ENCODE measurements around the gene APOC4. TPM values are rescaled to one million over a fixed set of nuclear protein-coding genes. Genes with fewer than 3 reads are reported as not detected.
"Not testable (repeated sequence)": the region's sequence is repeated elsewhere in the genome, so short reads cannot be mapped to it uniquely, and the experiment has no call there.

Gene APOC4
- total RNA-seq, 2 experiments from 2014 or later: not detected

- POLR2A ChIA-PET: interaction anchor here (0.5 kb wide), 2 partner anchors 263 to 311 kb away, joined by 3 read pairs; partner anchors contain the start of gene PVR
- CTCF ChIA-PET: interaction anchor here (0.6 to 0.9 kb wide), 2 partner anchors 44 to 64 kb away, joined by 3 read pairs; partner anchors contain the start of gene TOMM40
These were observed 12.8 kb downstream of the APOC4 start, which contains the start of gene CLPTM1 for GRCh38 chr19:44954649-44955504. TSS of gene CLPTM1 (plus strand) at chr19:44955380. CDS start at chr19:44955396, 16 bp downstream.

- ChIA-PET CTCF (interaction anchor here (0.6 to 1.1 kb wide), 2 partner anchors 133 to 483 kb away, joined by 3 read pairs; no protein-coding TSS in a partner anchor), POLR2A (interaction anchor here (0.5 kb wide), 1 partner anchor 1452 kb away, joined by 3 read pairs; no protein-coding TSS in a partner anchor)
These were observed 13.7 kb downstream of the APOC4 start for GRCh38 chr19:44955505-44956439.

- ChIA-PET CTCF (interaction anchor here (0.8 kb wide), 1 partner anchor 100 kb away, joined by 3 read pairs; no protein-coding TSS in a partner anchor), POLR2A (interaction anchor here (0.5 kb wide), 1 partner anchor 81 kb away, joined by 5 read pairs; the partner anchor contains the start of gene CLASRP)
These were observed 15.5 kb downstream of the APOC4 start for GRCh38 chr19:44957526-44957925.

- ChIA-PET CTCF (interaction anchor here (0.8 kb wide), 1 partner anchor 99 kb away, joined by 3 read pairs; no protein-coding TSS in a partner anchor), POLR2A (no interaction called here)
These were observed 16.1 kb downstream of the APOC4 start for GRCh38 chr19:44958090-44958489.

- CTCF ChIA-PET: interaction anchor here (0.8 kb wide), 1 partner anchor 29 kb away, joined by 3 read pairs; no protein-coding TSS in a partner anchor
- POLR2A ChIA-PET: no interaction called here
These were observed 17.7 kb downstream of the APOC4 start for GRCh38 chr19:44959691-44960090.

- POLR2A ChIA-PET: no interaction called here
- CTCF ChIA-PET: interaction anchor here (1.1 kb wide), 1 partner anchor 9 kb away, joined by 3 read pairs; no protein-coding TSS in a partner anchor
These were observed 19.1 kb downstream of the APOC4 start for GRCh38 chr19:44960906-44961728.

- ChIA-PET CTCF (no interaction called here), POLR2A (no interaction called here)
These were observed 19.8 kb downstream of the APOC4 start for GRCh38 chr19:44961821-44962220.

GRCh38 chr19:44968118-44968517, 26.1 kb downstream of the APOC4 start:
- ChIA-PET POLR2A (no interaction called here), CTCF (no interaction called here)

- CTCF ChIA-PET: no interaction called here
- POLR2A ChIA-PET: no interaction called here
These were observed 26.6 kb downstream of the APOC4 start for GRCh38 chr19:44968670-44969069.

- POLR2A ChIA-PET: no interaction called here
- CTCF ChIA-PET: interaction anchor here (0.7 kb wide), 1 partner anchor 74 kb away, joined by 3 read pairs; no protein-coding TSS in a partner anchor
These were observed 27.4 kb downstream of the APOC4 start for GRCh38 chr19:44969437-44969836.

- POLR2A ChIA-PET, CTCF ChIA-PET: not testable (repeated sequence)
These were observed 29.4 kb downstream of the APOC4 start for GRCh38 chr19:44971451-44971850.

GRCh38 chr19:44972802-44973201, 30.8 kb downstream of the APOC4 start:
- POLR2A ChIA-PET: no interaction called here

GRCh38 chr19:44973982-44974735, 32.1 kb downstream of the APOC4 start:
- ChIA-PET POLR2A (interaction anchor here (0.9 kb wide), 1 partner anchor 27 kb away, joined by 3 read pairs; the partner anchor contains the start of gene RELB), CTCF (interaction anchor here (0.6 to 0.9 kb wide), 2 partner anchors 85 to 278 kb away, joined by 3 read pairs; no protein-coding TSS in a partner anchor)

More at GRCh38 chr19:44972802-44973201, 30.8 kb downstream of the APOC4 start:
- CTCF ChIA-PET: interaction anchor here (0.5 kb wide), 1 partner anchor 105 kb away, joined by 3 read pairs; no protein-coding TSS in a partner anchor

- POLR2A ChIA-PET: interaction anchor here (0.9 kb wide), 1 partner anchor 26 kb away, joined by 3 read pairs; the partner anchor contains the start of gene RELB
- CTCF ChIA-PET: no interaction called here
These were observed 32.8 kb downstream of the APOC4 start for GRCh38 chr19:44974857-44975256.

- ChIA-PET POLR2A (interaction anchor here (0.9 kb wide), 1 partner anchor 26 kb away, joined by 3 read pairs; the partner anchor contains the start of gene RELB), CTCF (no interaction called here)
These were observed 33.4 kb downstream of the APOC4 start for GRCh38 chr19:44975444-44975843.

- ChIA-PET POLR2A (interaction anchor here (0.6 kb wide), 1 partner anchor 428 kb away, joined by 8 read pairs; no protein-coding TSS in a partner anchor), CTCF (interaction anchor here (0.6 kb wide), 1 partner anchor 16 kb away, joined by 3 read pairs; no protein-coding TSS in a partner anchor)
These were observed 42.0 kb downstream of the APOC4 start for GRCh38 chr19:44984005-44984404.

- ChIA-PET CTCF (interaction anchor here (0.7 to 0.9 kb wide), 2 partner anchors 74 to 365 kb away, joined by 3 read pairs; no protein-coding TSS in a partner anchor), POLR2A (interaction anchor here (0.5 kb wide), 1 partner anchor 681 kb away, joined by 3 read pairs; no protein-coding TSS in a partner anchor)
These were observed 43.4 kb downstream of the APOC4 start for GRCh38 chr19:44985445-44985844.
